NOMO-1 treated with DMSO at 0.1 percent for 48 hours (cell line): ENCODE results near the gene MOB3A.
"Not testable (repeated sequence)": the region's sequence is repeated elsewhere in the genome, so short reads cannot be mapped to it uniquely, and the experiment has no call there.

Experiments
- DNase-seq: peaks from one replicate; lab custom pipeline; 2025; ENCODE audit not compliant: unreplicated experiment; lab: John Stamatoyannopoulos, UW

MOB3A gene

DNA sequence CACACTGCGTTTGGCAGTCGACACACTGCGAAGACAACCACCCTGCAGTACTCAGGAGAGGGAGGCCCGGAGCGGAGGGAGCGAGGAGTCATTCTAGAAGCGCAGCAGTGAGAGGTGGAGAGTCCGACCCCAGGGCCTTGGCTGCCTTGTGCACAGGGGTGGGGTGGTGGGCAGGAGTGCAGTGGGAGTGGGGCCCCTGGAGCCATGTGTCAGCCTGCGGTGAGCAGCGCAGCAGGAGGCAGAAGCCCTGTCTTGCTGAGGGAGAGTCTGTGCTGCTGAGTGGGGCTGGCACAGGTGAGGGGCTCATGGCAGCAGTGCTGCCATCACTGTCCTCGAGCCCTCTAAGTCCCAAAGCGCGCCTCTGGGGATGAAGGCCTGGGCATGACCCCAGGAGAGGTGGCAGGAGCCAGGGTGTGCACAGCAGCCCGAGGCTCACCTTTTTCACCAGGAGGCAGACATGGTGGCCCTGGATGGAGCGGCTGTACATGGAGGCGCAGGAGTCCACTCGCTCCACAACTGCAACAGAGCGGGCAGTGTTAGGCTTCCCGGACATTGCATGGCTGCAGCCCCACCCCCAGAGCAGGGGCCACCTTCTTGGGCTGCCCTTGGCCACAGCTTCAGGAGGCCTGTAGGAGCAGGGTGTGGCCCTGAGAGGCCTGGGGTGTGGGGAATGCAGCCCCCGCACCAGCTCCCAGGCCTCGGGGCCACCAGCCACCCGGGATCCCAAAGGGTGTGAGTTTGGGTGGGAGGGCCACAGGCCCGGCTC lies 12.3 kb upstream of the MOB3A start:
- no peak for DNase-seq

DNA sequence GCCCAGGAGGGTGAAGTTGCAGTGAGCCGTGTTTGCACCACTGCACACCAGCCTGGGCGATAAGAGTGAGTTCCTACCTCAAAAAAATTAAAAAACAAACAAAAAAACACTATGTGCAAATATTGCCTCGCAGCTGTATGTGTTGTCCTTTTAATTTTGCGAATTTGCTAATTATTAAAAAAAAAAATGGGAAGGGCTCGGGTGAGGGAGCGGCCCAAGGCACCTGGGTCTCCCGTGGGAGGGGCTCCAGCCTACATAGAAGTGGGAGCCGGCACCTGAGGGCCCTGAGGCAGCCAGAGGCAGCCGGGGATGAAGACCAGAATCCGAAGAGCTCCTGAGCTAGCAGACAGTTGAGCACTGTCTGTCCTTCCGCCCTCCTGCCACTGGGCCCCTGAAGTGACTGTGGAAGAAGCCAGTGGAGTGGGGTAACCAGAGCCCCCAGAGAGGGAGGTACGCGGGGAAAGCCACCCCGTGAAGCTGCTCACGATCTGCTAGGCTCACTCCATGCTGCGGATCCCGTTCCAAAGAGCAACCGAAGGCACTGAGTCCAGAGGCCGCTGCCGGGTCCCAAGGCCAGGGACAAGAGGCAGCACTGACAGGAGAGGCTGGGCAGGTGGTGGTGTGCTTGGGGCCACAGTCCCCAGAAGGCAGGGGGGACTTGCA lies 7.0 kb upstream of the MOB3A start:
- DNase-seq: no peak

DNA sequence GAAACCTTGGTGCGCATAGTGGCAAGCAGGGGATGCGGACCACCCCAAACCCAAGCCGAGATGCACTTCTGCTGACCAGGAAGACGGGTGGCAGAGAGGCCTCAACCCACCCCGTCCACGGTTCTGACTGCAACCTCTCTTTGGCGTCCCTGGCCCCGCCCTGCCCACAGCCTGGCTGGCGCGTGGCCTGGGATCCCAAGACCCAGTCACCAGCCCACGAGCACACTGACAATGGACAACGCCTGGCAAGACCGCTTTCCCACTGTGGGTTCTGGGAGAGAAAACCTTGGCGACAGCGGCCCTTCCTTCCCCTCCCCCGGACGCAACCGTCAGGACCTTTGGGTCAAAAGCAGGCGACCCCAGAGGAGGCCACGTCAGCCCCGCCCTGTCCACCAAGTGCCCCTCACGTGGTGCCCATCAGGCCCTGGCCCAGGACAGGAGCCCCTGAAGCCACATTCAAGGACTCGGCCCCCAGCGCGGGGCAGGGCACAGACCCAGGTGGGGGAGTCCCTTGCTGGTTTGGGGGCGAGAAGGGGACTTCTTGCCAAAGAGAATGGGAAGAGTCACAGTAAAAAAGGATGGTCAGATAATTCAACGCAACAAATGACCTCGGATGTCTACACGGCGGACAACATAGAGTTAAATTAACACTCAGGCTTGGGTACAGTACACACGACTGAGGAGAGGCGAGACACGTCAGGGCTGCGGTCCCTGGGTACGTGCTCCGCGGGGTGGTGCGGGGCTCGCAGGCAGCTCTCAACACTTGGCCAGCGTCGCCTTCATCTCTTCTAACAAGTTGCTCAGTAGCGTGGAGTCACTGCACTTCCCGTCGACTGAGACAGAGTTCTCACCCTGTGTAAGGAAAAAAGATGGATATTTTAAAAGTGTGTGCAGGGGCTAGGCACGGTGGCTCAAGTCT lies 5.5 kb upstream of the MOB3A start:
- no peak for DNase-seq

DNA sequence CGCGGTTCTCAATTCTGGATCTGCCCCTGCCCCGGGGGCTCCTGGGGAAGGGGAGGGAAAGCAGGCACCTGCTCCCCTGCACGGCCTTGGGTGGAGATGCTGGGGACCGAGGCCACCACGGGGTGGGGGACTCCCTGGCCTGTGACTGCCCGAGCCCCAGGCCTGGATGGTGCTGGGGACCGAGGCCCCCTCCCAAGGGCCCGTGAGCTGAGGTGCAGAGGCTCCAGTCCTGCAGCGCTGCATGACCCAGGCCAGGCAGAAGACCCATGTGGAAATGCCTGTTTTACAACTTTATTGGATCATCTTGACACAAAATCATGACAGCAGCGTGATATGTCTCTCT lies 4.6 kb upstream of the MOB3A start:
- DNase-seq: no peak

DNA sequence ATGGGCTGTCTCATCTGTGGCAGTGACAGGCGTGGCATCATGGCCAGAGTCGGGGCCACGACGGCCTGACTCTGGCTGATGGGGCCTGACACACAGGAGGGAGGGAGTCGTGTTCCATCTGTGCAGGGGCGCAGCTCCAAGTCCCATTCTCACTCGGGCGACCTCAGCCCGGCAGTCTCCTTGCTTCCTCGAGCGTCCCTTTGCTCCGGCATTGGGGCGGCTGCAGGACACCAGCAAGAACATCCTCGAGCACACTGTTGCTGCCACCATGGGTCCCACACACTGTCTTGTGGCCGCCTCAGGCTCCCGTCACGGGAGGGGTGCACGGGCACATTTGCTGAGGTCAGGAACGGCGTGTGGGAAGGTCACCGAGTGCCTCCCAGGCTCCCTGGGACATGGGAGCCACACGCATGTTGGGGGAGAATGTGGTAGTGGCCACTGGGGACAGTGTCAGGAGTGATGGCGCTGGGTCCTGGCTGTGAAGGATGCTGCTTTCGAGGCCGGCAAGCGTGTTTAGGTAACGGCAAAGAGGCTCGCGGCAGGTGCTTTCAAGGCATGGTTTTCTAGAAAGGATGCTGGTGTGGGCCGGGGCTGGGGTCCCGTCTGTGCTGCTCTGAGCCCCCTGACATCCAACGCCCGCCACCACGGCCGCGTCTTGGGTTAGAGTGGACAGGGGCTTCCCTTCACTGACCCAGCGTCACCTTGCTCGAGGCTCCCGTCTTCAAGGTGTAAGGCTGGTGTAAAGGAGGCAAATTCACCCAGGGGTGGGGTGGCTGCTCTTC lies 4.0 kb upstream of the MOB3A start:
- no peak for DNase-seq

DNA sequence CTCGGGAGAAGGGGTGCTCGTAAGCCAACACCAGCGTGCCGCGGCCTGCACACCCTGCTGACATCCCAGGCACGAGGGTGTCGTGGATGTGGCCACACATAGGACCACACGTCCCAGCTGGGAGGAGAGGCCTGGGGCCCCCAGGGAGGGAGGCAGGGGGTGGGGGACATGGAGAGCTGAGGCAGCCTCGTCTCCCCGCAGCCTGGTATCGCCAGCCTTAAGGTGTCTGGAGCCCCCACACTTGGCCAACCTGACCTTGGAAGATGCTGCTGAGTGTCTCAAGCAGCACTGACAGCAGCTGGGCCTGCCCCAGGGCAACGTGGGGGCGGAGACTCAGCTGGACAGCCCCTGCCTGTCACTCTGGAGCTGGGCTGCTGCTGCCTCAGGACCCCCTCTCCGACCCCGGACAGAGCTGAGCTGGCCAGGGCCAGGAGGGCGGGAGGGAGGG lies 3.0 kb upstream of the MOB3A start:
- DNase-seq: no peak

DNA sequence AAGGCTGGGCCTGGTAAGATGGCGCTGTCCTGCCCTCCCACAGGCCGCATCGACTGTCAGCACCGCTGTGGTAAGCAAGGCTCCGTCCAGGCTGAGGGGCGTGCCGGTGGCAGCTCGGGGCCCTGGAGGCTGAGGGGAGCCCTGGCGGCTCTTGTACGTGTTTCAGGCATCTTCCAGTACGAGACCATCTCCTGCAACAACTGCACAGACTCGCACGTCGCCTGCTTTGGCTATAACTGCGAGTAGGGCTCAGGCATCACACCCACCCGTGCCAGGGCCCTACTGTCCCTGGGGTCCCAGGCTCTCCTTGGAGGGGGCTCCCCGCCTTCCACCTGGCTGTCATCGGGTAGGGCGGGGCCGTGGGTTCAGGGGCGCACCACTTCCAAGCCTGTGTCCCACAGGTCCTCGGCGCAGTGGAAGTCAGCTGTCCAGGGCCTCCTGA lies 1.8 kb upstream of the MOB3A start:
- DNase-seq: no peak

DNA sequence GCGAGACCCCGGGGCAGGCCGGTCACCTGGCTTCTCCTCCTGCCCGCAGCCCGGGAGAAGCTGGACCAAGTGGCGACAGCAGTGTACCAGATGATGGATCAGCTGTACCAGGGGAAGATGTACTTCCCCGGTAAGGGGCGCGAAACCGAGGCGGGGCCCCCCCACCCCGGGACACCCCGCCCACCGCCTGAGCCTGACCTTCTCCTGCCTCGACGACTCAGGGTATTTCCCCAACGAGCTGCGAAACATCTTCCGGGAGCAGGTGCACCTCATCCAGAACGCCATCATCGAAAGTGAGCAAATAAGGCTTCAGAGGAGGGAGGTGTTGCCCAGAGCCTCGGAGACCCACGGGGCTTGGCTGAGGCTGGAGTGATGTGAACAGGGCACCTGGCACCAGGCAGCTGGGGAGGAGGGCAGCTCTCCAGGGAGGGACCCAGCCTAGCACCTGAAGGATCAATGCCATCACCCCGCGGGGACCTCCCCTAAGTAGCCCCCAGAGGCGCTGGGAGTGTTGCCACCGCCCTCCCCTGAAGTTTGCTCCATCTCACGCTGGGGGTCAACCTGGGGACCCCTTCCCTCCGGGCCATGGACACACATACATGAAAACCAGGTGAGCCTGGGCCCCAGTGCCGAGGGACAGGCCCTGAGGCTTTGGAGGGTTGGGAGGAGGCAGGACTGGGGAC lies 1.2 kb upstream of the MOB3A start:
- no peak for DNase-seq

DNA sequence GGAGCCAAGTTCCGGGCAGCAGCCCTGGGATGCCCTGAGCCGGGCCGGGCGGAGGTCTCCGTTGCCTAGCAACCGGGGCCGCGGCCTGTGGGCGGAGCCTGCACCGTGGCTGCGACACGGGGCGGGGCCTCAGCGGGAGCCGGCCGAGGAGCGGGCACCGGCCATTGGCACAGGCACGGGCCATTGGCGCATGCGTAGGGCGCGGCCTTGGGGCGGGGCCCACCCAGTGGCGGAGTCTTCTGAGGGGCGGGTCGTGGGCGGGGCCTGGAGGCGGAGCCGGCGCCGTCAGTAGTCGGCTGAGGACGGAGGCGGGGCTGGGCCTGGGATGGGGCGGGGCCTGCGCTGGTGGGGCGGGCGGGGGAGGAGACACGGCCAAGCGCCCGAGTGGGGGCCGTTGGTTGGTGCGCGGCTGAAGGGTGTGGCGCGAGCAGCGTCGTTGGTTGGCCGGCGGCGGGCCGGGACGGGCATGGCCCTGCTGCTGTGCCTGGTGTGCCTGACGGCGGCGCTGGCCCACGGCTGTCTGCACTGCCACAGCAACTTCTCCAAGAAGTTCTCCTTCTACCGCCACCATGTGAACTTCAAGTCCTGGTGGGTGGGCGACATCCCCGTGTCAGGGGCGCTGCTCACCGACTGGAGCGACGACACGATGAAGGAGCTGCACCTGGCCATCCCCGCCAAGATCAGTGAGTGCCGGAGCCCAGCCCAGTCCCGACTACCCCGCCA lies 515 bp upstream of the MOB3A start, which contains the start of gene IZUMO4:
Gene IZUMO4 (plus strand): TSS at position 436 of the 723 bp plus-strand sequence. CDS start 31 bp downstream, at position 467.
- DNase-seq: peak; percentile 97

DNA sequence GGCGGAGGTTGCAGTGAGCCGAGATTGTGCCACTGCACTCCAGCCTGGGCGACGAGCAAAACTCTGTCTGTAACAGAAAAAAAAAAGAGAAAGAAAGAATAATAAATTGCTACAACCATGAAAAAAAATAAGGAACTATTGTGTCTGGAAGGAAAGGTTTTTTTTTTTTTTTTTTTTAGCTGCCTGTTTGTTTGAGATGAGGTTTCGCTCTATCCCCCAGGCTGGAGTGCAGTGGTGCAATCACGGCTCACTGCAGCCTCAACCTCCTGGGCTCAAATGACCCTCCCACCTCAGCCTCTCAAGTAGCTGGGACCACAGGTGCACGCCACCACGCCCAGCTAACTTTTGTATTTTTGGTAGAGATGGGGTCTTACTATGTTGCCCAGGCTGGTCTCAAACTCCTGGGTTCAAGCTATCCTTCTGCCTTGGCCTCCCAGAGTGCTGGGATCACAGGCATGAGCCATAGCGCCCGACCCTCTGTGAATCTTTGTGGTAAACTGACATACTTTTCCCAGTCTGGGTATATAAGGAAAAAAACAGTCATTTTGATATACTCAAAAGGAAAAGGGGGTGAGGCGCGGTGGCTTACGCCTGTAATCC lies 4.1 kb downstream of the MOB3A start:
- DNase-seq: not testable (repeated sequence)

DNA sequence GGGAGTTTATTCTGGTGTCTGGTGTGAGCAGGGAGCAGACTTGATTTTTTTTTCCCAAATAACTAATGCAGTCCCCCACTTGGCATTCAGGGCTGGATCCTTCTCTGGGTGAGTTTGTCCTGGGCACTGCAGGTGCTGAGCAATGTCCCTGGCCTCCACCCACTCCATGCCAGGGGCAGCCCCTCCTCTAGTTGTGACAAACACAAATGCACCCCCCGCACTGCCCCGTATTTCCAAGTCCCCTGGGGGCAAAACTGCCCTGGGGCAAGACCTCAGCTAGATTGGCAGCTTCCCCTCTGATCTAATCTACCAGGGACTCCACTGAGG lies 6.4 kb downstream of the MOB3A start:
- DNase-seq: no peak

DNA sequence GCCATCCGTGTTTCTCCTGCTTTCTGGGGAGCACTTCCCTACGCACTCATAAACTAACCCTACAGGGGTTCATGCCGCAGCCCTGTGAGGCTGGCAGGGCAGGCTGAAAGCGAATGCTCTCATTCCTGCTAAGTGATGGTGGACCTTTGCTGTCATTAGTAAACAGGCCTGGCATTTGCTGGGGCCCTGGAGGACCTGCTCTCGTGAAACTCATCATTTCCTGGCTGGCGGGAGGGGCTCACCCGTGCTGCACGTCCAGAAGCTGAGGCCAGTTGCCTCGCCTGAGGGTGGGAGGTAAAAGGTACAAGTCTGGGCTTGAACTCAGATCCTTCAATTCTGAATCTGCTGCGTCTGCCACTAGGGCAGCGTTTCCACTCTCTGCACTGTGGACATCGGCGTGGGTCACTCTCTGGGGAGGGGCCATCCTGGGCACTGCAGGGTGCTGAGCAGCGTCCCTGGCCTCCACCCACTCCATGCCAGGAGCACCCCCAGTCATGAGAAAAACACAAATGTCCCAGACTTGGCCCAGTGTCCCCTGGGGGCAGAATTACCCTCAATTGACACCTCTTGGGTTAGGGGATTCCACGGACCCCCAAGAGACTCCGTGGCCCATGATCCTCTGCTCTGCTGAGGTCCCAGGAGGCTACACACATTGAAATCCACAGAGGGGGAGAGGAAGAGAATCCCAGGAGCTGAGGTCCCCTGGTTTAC lies 7.0 kb downstream of the MOB3A start:
- DNase-seq: no peak

DNA sequence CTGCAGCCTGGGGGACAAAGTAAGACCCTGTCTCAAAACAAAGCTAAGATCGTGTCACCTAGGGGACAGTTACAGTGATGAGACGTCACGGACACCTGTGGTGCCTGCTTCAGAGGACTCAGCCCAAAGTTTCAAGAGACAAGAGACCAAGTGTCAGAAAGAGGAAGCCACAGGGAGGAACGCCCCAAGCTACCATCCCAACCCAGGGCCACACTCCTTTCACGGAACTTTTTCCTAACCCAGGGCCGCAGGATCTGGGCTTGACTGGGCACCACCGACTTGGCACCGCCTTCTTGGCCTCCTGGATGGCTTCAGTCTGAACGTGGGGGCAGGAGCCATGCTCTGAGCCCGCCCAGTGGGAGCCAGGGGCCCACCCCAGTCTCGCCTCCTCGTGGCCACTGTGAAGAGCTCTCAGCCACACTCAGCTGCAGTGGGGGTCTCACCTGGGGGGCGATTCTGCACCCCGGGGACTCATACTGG lies 8.5 kb downstream of the MOB3A start:
- peak; percentile 58 for DNase-seq

DNA sequence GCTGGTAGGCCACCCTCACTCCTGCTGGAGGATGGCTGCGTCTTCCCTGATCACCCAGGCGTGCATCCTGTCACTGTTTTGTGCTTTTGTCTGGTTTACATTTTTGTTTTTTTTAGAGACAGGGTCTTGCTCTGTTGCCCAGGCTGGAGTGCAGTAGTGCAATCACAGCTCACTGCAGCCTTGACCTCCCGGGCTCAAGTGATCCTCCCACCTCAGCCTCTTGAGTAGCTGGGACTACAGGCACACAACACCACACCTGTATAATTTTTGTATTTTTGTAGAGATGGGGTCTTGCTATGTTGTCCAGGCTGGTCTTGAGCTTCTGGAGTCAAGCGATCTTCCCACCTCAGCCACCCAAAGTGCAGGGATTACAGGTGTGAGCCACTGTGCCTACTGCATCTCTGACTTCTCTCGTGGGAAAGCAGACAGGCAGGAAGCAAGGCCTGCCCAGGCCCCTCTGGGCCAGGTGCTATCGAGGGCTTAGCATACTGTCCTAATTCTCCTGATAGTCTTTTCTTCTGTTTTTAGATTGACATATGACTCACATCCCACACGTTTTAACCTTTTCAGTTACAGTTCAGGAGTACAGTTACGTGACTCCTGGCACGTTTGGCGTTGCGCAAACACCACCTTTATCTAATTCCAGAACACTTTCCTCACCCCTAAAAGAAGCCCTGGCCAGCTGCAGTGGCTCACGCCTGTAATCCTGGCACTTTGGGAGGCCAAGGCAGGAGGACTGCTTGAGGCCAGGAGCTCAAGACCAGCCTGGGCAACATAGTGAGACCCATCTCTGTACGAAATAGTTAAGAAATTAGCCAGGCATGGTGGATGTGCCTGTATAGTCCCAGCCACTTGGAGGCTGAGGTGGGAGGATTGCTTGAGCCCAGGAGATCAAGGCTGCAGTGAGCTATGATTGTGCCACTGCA lies 9.2 kb downstream of the MOB3A start:
- peak; percentile 55 for DNase-seq

DNA sequence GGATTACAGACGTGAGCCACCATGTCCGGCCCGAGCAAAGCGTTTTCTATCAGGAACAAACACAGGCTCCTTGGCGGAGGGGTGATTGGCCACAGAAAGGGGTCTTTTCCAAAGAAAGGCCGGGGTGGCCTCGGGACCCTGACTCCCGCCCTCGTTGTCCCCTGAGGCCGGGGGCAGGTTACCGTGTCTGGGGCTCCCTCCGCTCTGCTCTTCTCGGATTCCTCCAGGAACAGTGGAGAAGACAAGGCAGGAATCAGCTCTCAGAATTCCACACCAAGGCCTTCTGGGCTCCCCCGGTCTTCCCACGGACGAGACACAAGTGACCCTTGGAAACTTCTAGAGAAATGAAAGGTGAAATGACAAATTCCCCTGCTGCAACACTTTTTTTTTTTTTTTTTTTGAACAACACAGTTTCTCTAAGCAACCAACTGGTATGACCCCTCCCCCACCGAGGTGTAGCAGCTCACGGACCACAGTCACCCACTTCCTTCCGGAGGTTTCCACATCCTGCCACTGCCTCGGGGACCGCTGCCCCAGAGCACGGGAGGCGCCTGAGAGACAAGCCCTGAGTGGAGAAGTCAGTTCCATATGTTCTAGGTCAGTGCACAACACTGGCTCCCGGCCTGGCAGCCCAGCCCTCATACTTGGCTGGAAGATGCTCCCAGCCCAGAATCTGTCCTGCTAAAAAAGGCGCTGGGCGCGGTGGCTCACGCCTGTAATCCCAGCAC lies 11.0 kb downstream of the MOB3A start:
- peak; percentile 99 for DNase-seq

DNA sequence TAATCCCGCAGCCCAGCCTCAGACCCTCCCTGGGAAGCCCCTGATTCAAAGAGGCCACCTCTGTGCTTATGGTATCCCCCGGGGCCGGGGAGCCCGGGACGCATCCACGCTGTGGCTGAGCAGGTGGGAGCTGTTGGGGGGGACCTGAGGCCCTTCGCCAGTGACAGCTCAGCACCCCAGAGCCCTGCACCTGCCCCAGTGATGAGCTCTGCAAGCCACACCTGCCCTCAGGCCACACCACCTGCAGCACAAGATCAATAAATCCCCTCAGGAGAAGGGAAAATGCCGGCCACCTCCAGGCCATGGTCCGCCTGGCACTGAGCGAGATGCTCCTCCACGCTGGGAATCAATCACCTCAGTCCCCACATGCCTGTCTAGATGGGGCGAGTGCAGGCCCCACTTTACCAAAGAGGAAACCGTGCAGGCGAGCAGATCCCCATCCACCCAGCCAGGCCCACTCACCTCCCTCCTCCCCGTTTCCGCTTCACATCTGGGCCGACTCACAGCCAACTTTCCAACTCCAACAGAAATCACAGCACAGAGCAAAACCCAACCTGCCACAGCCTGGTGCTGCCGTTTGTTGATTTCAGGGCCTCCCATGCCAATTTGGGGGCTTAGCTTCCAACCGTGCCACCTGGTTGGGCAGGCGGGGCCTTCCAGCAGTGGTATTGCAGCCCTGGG lies 12.8 kb downstream of the MOB3A start:
- DNase-seq: peak; percentile 43
